Astrocyte (in vitro differentiated cells and primary cell): ENCODE data around the gene OR8I2.

ENCODE experiments used
- EZH2 ChIP-seq: IDR thresholded peaks from 2 replicates; pipeline ENCODE4 v1.6.1; 2012; ENCODE audit warnings: mild to moderate bottlenecking, low read length, inconsistent platforms; ENCODE audit not compliant: insufficient read depth
- TF ChIP-seq, protein P1 (sequence below): IDR thresholded peaks from 2 replicates; pipeline ENCODE4 v1.5.1; 2011; ENCODE audit warnings: low read depth, mild to moderate bottlenecking, inconsistent platforms, low read length, moderate library complexity; ENCODE audit not compliant: insufficient read depth

DNA sequence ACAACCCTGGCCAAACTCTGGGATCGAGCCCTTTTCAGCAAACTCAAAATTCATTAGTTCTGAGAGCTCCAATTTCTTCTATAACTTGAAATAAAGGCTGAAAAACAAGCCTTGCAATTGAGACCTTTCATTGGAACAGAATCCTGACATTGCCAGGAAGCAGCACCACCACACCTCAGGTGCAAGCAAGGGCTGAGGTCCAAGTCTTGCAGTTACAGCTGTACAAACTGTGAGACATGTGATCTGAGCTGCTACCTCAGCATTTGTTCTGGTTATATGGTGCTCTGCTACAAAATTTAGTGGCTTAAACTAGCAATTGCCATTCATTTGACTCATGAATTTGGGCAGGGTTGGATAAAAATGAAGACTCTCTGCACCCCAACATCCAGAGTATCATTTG lies 47.6 kb upstream of the OR8I2 start:
- TF ChIP-seq, protein P1, sequence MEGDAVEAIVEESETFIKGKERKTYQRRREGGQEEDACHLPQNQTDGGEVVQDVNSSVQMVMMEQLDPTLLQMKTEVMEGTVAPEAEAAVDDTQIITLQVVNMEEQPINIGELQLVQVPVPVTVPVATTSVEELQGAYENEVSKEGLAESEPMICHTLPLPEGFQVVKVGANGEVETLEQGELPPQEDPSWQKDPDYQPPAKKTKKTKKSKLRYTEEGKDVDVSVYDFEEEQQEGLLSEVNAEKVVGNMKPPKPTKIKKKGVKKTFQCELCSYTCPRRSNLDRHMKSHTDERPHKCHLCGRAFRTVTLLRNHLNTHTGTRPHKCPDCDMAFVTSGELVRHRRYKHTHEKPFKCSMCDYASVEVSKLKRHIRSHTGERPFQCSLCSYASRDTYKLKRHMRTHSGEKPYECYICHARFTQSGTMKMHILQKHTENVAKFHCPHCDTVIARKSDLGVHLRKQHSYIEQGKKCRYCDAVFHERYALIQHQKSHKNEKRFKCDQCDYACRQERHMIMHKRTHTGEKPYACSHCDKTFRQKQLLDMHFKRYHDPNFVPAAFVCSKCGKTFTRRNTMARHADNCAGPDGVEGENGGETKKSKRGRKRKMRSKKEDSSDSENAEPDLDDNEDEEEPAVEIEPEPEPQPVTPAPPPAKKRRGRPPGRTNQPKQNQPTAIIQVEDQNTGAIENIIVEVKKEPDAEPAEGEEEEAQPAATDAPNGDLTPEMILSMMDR, result no peak
- TF ChIP-seq EZH2, result no peak
